Liver (tissue), 9 donors: ENCODE data around the gene ARL2. TPM values are rescaled to one million over a fixed set of nuclear protein-coding genes. Genes with fewer than 3 reads are reported as not detected.

Experiments
- DNase-seq: peaks from one replicate; pipeline ENCODE4 v3.0.0-alpha.2; 2017; ENCODE audit warnings: low spot score
- H3K27ac ChIP-seq, 2 donors: one replicate each; pipeline ENCODE4 v1.7.0; 2013; ENCODE audit warnings: inconsistent platforms in 2 of 2, low read length in 2 of 2, control low read depth in 1 of 2, low read depth in 1 of 2, mild to moderate bottlenecking in 1 of 2
- H3K27me3 ChIP-seq, 4 donors: one replicate each; pipeline versions ENCODE4 v1.6.1 to v1.7.0; 2013; ENCODE audit warnings: low read length in 3 of 4, inconsistent platforms in 1 of 4, mild to moderate bottlenecking in 1 of 4, moderate library complexity in 1 of 4; ENCODE audit not compliant: control insufficient read depth in 4 of 4, insufficient read depth in 4 of 4
- H3K36me3 ChIP-seq, 4 donors: one replicate each; pipeline versions ENCODE4 v1.6.1 to v1.7.0; 2013; ENCODE audit warnings: low read length in 3 of 4, mild to moderate bottlenecking in 3 of 4, low read depth in 1 of 4, moderate library complexity in 1 of 4; ENCODE audit not compliant: control insufficient read depth in 4 of 4, insufficient read depth in 3 of 4
- H3K4me1 ChIP-seq, 4 donors: one replicate each; pipeline versions ENCODE4 v1.6.1 to v1.7.0; 2013; ENCODE audit warnings: low read length in 3 of 4, mild to moderate bottlenecking in 3 of 4, moderate library complexity in 1 of 4; ENCODE audit not compliant: control insufficient read depth in 4 of 4, insufficient read depth in 4 of 4
- H3K4me3 ChIP-seq, 3 donors: one replicate each; pipeline versions ENCODE4 v1.6.1 to v1.7.0; 2013; ENCODE audit warnings: low read length in 3 of 3, control low read depth in 1 of 3, low read depth in 1 of 3, mild to moderate bottlenecking in 1 of 3
- H3K9ac ChIP-seq, 2 donors: one replicate each; pipeline ENCODE4 v1.7.0; 2013; ENCODE audit warnings: low read length in 2 of 2, mild to moderate bottlenecking in 2 of 2, moderate library complexity in 2 of 2, control low read depth in 1 of 2, low read depth in 1 of 2
- H3K9me3 ChIP-seq, 4 donors: one replicate each; pipeline versions ENCODE4 v1.6.1 to v1.7.0; 2013; ENCODE audit warnings: low read length in 3 of 4; ENCODE audit not compliant: control insufficient read depth in 4 of 4
- CTCF ChIP-seq: fragments of 150-350 bp; IDR thresholded peaks from 2 replicates; pipeline ENCODE4 v1.5.1; 2017; ENCODE audit warnings: improper control_type of control experiment, low read depth, low read length; ENCODE audit not compliant: missing input control
- EGR1 ChIP-seq, 2 donors: IDR thresholded peaks; 2 replicates each; pipeline ENCODE4 v1.6.1; 2016 to 2018; ENCODE audit warnings: antibody characterized with exemption in 2 of 2, low read depth in 2 of 2
- FOXA1 ChIP-seq: IDR thresholded peaks from 2 replicates; pipeline ENCODE4 v1.6.1; 2016; ENCODE audit warnings: antibody characterized with exemption
- FOXA2 ChIP-seq: IDR thresholded peaks from 2 replicates; pipeline ENCODE4 v1.6.1; 2016; ENCODE audit warnings: antibody characterized with exemption
- GABPA ChIP-seq, 2 donors: IDR thresholded peaks in 1 of 2; conservative IDR thresholded peaks in 1 of 2; 2 replicates each; pipeline ENCODE4 v1.6.1; 2016; ENCODE audit warnings: antibody characterized with exemption in 2 of 2, mild to moderate bottlenecking in 1 of 2, moderate library complexity in 1 of 2
- HNF4A ChIP-seq, 2 donors: conservative IDR thresholded peaks; 2 replicates each; pipeline ENCODE4 v1.6.1; 2016; ENCODE audit warnings: antibody characterized with exemption in 2 of 2, mild to moderate bottlenecking in 2 of 2
- HNF4G ChIP-seq: IDR thresholded peaks from 2 replicates; pipeline ENCODE4 v1.6.1; 2016; ENCODE audit warnings: antibody characterized with exemption
- JUND ChIP-seq, 2 donors: IDR thresholded peaks; 2 replicates each; pipeline ENCODE4 v1.6.1; 2016; ENCODE audit warnings: antibody characterized with exemption in 2 of 2
- MAX ChIP-seq: IDR thresholded peaks from 2 replicates; pipeline ENCODE4 v1.6.1; 2016; ENCODE audit warnings: antibody characterized with exemption
- NR2F2 ChIP-seq: IDR thresholded peaks from 2 replicates; pipeline ENCODE4 v1.6.1; 2016; ENCODE audit warnings: antibody characterized with exemption
- RAD21 ChIP-seq, 2 donors: IDR thresholded peaks; 2 replicates each; pipeline ENCODE4 v1.6.1; 2016; ENCODE audit warnings: antibody characterized with exemption in 2 of 2, mild to moderate bottlenecking in 2 of 2
- RXRA ChIP-seq, 2 donors: IDR thresholded peaks; 2 replicates each; pipeline ENCODE4 v1.6.1; 2017 to 2018; ENCODE audit warnings: antibody characterized with exemption in 2 of 2, mild to moderate bottlenecking in 1 of 2
- SP1 ChIP-seq: IDR thresholded peaks from 2 replicates; pipeline ENCODE4 v1.6.1; 2018; ENCODE audit warnings: antibody characterized with exemption, mild to moderate bottlenecking
- TAF1 ChIP-seq: conservative IDR thresholded peaks from 2 replicates; pipeline ENCODE4 v1.6.1; 2016; ENCODE audit warnings: antibody characterized with exemption, mild to moderate bottlenecking
- YY1 ChIP-seq: IDR thresholded peaks from 2 replicates; pipeline ENCODE4 v1.6.1; 2016; ENCODE audit warnings: antibody characterized with exemption, mild to moderate bottlenecking
- ZBTB33 ChIP-seq: IDR thresholded peaks from 2 replicates; pipeline ENCODE4 v1.6.1; 2016; ENCODE audit warnings: antibody characterized with exemption
- WGBS: extraction: QIAGEN DNeasy Blood & Tissue Kit; methylation state at CpG from one replicate; pipeline ENCODE4 v1.1.7; 2013; 5-methylcytosine and 5-hydroxymethylcytosine counted together
- polyA plus RNA-seq, 2 donors: library from polyadenylated mRNA; stranded (reverse) in 1 of 2; unstranded in 1 of 2; fragments of 200-250 nt in 1 of 2; fragments of >200 nt in 1 of 2; fragmentation: Nextera tagmentation in 1 of 2; extraction: Ambion mirVana in 1 of 2; gene quantifications; one replicate each; pipeline versions ENCODE4 v1.2.1 to v1.2.3, GENCODE V29; 2013 to 2015
- total RNA-seq, 2 donors: library from RNA; depleted of rRNA; stranded (reverse); fragments of >200 nt; gene quantifications; one replicate each; pipeline ENCODE4 v1.2.3, GENCODE V29; 2014
- TF ChIP-seq, protein P1 (sequence below): IDR thresholded peaks from 2 replicates; pipeline ENCODE4 v1.6.1; 2016; ENCODE audit warnings: antibody characterized with exemption, mild to moderate bottlenecking
- TF ChIP-seq, protein P2 (sequence below): IDR thresholded peaks from 2 replicates; pipeline ENCODE4 v1.6.1; 2016; ENCODE audit warnings: antibody characterized with exemption
- donor health status: healthy.
- donor health status: healthy.
- donor health status: healthy.
- donor health status: healthy.
- donor health status: healthy.

The ARL2 gene
- total and polyA plus RNA-seq, 4 donors: 10.8 to 19.5 (median 15.0) TPM

DNA sequence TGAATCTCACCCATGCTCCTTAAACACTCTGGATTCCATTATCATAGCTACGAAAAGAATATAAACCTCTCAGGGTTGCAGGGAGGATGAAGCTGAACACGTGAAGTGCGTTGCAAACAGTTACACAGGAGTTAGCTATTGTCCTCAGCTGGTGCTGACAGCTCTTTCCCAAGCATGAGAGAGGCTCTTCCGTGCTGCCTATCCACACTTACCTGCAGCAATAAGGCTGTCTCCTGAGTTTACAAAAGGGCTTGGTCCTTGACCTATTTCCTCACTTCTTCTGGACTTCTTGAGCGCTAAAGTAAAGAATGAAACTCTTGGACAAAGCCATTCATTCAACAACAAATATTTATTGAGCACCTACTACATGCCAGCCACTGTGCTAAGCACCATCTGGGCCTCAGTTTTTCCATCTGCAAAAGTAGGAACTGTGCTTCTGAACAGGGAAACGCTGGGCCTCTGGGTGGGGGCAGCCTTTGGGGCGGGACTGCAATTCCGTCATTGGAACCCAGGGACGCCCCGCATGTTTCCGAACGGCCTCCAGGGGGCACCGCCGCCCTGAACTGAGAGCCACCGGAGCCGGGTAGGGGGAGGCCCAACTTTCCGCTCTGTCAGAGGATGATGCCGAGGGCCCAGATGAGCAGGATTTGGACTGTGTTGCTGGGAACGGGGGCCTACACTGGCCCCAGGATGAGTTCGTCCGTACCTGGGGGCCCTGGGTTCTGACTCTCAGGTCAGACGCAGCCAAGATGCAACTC, 651 bp upstream of the ARL2 start:
- Histone ChIP-seq H3K36me3 (no peaks in the 10 kb centered on the region), H3K4me3 (peak overlapping the region; percentile 80 to 94 (median 91)), H3K27ac (peak overlapping the region; percentile 97 to 99), H3K4me1 (peaks cover 0 to 16% (median 10%) of the 10 kb centered on the region in 4 donors), H3K9me3 (no peaks in the 10 kb centered on the region), H3K27me3 (no peaks in the 10 kb centered on the region), H3K9ac (peak overlapping the region; percentile 79 to 95)
- peak; percentile 94 for DNase-seq
- WGBS: 14% methylated on average over 22 of the region's 22 CpGs
- TF ChIP-seq RAD21 (IDR thresholded peaks at IDR 0.05) (peak; percentile 85 to 86), TAF1 (no peak), JUND (IDR thresholded peaks at IDR 0.05) (no peak), MAX (no peak), HNF4A (conservative IDR thresholded peaks at IDR 0.05) (peak in 1 of 2 donors; percentile 16), GABPA (IDR thresholded peaks at IDR 0.05 in 1 of 2, conservative IDR thresholded peaks at IDR 0.05 in 1 of 2) (no peak), CTCF (peak; percentile 88), NR2F2 (peak; percentile 18), FOXA1 (no peak), FOXA2 (no peak), SP1 (peak; percentile 27), EGR1 (IDR thresholded peaks at IDR 0.05; ENCODE audit: low read depth in 2 of 2) (no peak), ZBTB33 (no peak), YY1 (no peak), HNF4G (no peak), RXRA (IDR thresholded peaks at IDR 0.05) (peak; percentile 21 to 48)
- TF ChIP-seq, protein P1, sequence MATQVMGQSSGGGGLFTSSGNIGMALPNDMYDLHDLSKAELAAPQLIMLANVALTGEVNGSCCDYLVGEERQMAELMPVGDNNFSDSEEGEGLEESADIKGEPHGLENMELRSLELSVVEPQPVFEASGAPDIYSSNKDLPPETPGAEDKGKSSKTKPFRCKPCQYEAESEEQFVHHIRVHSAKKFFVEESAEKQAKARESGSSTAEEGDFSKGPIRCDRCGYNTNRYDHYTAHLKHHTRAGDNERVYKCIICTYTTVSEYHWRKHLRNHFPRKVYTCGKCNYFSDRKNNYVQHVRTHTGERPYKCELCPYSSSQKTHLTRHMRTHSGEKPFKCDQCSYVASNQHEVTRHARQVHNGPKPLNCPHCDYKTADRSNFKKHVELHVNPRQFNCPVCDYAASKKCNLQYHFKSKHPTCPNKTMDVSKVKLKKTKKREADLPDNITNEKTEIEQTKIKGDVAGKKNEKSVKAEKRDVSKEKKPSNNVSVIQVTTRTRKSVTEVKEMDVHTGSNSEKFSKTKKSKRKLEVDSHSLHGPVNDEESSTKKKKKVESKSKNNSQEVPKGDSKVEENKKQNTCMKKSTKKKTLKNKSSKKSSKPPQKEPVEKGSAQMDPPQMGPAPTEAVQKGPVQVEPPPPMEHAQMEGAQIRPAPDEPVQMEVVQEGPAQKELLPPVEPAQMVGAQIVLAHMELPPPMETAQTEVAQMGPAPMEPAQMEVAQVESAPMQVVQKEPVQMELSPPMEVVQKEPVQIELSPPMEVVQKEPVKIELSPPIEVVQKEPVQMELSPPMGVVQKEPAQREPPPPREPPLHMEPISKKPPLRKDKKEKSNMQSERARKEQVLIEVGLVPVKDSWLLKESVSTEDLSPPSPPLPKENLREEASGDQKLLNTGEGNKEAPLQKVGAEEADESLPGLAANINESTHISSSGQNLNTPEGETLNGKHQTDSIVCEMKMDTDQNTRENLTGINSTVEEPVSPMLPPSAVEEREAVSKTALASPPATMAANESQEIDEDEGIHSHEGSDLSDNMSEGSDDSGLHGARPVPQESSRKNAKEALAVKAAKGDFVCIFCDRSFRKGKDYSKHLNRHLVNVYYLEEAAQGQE: peak; percentile 51
- TF ChIP-seq, protein P2, sequence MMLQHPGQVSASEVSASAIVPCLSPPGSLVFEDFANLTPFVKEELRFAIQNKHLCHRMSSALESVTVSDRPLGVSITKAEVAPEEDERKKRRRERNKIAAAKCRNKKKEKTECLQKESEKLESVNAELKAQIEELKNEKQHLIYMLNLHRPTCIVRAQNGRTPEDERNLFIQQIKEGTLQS: no peak
